Right ventricle myocardium inferior (tissue), 1 donor: ENCODE results near the gene TNFRSF4. TPM values are rescaled to one million over a fixed set of nuclear protein-coding genes. Genes with fewer than 3 reads are reported as not detected.

ENCODE experiments used
- ATAC-seq: fragments of 200-7000 bp; cut with Tn5 transposase; one replicate; pipeline ENCODE4 v1.9.1; 2020; ENCODE audit warnings: mild to moderate bottlenecking, moderate library complexity
- DNase-seq: peaks from one replicate; pipeline ENCODE4 v3.0.0; 2021; ENCODE audit errors: missing footprints
- intact Hi-C: fragments of 100-400 bp; cut with DNase I; formaldehyde crosslinking; loops from one replicate; pipeline ENCODE4 v1.11.0; 2022
- total RNA-seq: library from RNA; stranded (reverse); fragmentation: NEBNext Ultra II Directional; extraction: Animal tissue kit (Norgen Biotek cat#: 25700); gene quantifications from one replicate; pipeline ENCODE4 v1.2.1, GENCODE V29; 2021
- donor health status: DM: no; HTN: yes; CAD: no; lungs with severe emphysema.

Gene TNFRSF4
- total RNA-seq, 1 donor from 2014 or later: 1.4 TPM

DNA sequence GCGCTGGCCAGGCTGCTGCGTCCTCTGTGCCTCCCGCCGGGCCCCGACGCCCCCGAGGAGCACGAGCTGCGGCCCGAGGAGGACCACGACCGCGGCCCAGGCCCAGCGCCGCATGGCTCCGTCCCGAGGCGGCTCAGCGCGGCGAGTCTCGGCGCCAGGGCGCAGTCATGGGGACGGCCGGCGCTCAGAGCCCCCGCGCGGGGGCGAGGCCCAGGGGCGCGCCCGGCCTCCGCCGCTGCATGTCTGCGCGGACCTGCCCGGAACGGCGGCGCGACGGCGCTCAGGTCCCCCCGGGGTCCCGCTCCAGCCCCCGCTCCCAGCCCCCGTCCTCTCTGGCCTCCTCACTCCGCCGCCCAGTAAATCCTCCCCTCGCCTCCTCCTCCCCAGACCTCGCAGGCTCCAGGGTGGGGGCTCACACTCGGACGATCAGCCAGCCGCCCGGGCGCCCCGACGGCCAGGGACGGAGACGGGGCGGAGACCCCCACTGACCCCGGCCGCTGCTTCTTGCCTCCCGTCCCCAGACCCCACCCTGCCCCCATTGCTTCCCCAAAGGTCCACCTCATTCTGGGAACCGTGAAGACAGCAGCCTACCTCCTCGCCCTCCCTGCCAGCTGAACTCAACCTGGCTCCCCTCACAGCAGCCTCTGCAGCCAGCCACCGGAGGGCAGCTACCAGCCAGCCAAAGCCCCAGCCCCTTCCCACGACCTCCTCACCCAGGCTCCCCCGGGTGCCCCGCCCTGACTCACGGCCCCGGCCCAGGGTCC lies 32.8 kb upstream of the TNFRSF4 start, which contains the start of gene C1QTNF12:
Gene C1QTNF12, minus strand, starts transcription at position 146 of the 764 bp plus-strand sequence. Its CDS starts 32 bp downstream, at position 114.
- no peak for DNase-seq
- no peak for ATAC-seq
- intact Hi-C loops: no loop called here

DNA sequence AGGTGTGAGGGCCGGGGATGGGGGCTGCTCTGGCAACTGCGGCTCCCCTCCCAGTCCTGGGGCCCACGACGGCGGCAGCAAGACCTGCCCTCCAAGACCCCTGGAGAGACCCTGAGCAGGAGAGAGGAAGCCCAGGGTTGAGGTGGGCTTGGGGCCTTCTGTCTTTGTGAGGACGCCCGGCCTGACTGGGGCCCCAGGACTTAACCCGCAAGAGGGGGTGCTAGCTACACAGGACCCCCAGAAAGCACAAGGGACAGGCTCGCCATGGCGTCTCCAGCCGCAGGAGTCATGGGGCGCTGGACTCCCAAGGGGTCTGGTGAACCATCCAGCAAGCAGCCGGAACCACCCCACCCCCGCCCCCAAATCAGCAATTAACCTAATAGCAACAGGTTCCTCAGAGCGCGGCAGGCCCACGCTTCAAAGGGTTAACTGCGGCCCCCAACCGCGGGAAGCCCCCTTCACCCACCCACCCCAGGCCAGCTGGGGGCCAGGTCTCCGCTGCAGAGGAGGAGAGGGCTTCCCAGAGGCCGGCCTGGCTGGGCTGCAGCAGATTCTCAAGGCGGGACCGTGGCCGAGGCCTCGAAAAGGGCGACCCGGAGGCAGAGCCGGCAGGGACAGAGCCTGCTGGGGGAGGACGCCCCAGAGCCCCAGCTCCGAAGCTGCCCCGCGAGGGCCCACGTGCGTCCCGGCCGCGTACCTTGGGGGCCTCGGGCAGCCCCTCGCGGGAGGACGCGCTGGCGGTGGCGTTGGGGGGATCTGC lies 32.0 kb upstream of the TNFRSF4 start:
- DNase-seq: no peak
- ATAC-seq: no peak
- intact Hi-C loops: no loop called here

DNA sequence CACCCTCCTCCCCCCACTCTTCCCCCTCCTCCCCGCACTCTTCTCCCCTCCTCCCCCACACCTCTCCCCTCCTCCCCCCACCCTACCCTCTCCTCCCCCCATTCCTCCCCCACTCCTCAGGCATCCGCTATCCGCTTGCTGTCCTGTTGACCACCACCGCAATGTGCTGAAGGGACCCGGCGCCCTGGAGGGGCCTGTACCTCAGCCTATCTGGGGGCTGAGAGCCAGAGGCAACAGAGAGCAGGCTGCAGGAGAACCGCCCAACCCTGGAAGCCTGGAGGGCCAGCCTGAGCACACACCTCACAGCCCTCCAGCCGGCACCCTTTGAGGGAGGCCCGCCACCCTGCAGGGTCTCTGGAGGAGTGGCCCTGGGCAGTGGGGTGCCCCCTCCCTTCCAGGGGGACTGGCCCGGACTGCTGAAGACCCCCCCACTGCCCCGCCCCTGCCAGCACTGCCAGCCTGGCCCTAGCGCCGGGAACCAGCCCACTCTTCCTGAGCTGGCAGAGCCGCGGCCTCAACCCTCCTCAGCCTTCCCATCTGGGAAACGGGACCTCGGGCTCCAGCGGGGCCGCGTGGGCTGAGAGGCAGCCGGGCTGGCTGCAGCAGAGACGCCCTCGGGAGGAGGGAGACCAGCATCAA lies 31.3 kb upstream of the TNFRSF4 start:
- no peak for DNase-seq
- no peak for ATAC-seq
- intact Hi-C loops: no loop called here

DNA sequence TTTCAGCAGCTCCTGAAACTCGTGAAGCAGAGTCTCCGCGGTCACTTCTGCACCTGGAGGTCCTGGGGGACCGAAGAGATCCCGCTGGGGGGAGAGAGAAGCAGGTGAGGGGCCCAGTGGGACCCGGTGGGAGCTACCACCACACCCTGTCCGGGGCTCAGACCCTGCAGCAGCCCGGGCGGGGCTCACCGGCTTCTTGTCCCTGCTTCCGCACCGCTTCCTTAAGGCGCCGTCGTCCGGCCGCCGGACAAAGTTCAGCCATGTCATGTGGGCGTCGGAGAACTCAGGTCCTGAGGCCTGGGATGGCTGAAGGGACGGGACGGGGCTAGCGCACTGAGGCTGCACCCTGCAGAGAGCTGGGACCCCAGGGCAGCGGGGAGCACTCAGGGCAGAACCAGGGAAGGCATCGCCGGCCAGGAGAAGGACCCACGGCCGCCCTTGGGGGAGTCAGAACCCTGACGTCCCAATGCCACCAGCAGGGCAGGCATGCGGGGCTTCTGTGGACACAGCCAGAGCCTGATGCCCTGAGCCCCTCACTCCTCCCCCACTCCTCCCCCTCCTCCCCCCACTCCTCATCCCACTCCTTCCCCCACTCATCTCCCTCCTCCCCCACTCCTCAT lies 30.3 kb upstream of the TNFRSF4 start:
- DNase-seq (no peak), ATAC-seq (no peak)
- intact Hi-C loops: no loop called here

DNA sequence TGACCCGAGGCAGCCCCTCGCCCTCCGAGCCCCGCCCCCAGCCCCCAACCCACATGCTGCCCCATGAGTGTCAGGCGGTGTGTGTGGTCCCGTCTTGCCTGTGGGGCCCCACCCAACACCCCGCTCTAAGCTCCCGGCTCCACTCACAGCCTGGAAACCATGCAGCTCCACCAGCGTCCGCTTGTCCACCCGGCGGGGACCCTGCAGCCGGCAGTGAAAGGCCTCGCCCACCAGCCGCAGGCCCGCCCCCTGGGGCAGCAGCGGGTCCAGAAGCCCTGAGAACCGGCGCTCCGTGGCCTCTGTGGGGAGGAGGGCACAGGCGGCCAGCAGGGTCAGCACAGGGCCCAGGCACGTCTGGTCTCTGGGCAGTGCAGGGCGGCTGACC lies 29.8 kb upstream of the TNFRSF4 start:
- DNase-seq (no peak), ATAC-seq (no peak)
- intact Hi-C loops: no loop called here

DNA sequence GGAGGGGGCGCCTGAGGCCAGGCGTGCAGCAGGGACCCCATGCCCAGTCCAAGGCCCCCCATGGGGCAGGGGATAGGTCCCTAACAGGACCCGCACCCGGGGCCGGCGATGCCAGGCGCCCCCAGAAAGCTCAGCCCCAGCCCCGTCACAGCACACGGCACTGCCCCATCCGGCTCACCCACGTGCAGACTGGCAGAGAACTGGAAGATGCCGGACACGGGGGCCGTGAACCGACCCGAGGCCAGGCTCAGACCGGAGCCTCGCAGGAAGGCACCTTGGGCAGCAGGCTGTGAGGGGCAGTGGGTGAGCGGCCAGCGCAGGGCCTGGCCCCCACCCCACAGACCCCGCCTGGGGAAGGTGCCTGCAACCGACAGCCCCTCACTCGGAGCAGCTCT lies 29.3 kb upstream of the TNFRSF4 start:
- DNase-seq (no peak), ATAC-seq (no peak)
- intact Hi-C loops: no loop called here

DNA sequence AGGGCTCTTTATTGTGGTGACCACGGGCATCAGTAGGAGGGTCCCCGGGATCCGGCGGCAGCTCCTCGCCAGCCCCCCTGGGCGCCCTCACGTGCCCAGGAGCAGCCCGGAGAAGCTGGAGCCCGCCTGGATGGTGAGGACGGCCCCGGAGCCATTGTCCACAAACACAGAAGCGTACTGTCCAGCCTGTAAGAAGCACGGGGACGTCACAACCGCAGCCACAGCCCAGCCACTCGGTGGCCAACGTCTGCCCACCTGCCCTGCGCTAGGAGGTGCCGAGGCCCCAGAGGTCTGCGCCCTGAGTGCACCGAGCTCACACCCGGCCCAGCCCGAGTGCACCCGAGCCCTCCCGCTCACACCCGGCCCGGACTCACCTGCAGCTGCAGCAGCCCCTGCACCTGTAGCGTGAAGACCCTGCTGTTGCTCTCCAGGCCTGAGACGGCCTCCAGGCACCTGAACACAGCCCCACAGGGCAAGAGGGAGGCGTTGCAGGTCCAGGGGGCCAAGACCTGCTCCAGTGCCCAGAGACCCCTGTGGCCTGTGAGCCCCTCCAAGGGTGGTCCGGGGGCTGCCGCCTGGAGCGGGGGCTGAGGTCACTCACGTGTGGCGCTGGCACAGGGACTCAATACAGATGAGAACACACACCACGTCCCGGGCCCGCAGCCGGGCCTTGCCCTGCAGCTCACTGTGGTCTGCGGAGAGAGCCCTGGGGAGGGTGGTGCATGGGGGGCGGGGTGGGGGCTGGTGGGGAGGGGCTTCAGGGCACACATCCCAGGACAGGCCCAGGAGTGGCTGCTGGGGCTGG lies 28.7 kb upstream of the TNFRSF4 start:
- ATAC-seq (no peak), DNase-seq (no peak)
- intact Hi-C loops: no loop called here

DNA sequence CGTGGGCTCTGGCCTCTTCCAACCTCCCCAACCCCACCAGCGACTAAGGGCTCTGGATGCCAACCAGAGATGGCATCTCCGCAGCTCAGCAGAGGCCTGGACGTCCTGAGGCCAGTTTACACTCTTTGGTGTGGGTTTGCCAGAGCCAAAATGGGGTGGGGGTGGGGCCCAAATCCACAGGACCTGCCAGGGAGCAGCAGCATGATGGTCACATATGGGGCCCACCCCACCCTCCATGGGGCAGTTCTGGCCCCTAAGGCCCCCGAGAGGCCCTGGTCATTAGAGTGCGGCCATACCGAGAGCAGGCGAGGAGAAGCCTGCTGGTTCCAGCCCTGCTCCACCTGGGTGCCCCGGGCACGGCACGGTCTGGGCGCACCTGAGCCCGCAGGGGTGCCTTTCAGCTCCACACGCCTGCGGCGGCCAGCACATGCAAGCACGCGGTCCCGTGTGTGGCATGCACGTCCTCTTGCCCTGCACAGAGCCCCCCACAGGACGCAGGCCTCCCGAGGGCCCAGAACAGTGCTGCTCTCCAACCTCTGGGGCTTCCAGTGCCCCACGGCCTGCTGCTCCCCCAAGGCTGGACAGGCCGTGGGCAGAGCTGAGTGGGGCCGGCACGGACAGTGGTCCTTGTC lies 27.8 kb upstream of the TNFRSF4 start:
- no peak for ATAC-seq
- intact Hi-C loops: no loop called here

DNA sequence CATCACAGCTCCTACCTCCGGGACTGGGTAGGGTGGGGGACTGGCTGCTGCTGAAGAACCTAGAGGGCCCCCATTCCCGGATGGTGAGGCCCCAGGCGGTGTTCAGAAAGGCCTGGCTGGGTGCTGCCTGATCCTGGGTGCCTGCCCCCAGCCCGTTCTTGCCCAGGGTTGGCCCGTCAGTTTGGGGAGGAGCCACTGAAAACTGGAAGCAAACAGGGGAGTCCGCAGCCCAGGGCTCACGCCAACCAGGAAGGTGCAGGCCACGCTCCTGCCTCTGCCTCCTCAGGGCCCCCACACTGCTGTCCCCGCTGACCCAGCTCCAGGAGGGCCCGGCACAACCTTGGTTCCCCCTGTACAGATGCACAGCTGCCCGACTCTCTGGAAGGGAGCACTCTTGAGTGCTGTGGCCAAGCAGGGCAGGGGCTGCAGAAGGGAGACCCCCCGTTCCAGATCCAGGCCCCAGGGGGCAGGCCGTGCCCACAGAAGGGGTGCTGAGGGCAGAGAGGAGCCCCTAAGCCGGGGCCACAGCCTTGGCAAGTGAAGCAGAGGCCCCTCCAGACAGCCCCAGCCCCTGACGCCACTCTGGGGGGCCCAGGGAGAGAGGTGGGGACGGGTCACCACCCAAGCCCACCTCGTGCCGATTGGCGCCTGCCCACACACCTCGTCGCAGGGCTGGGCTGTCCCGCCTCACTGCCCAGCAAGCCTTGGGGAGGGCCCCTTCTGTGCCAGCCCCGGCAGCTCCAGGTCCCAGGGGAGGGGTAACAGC lies 27.1 kb upstream of the TNFRSF4 start:
- ATAC-seq: no peak
- intact Hi-C loops: no loop called here
- DNase-seq: no peak

More for the DNA sequence above, 27.8 kb upstream of the TNFRSF4 start:
- DNase-seq: no peak

DNA sequence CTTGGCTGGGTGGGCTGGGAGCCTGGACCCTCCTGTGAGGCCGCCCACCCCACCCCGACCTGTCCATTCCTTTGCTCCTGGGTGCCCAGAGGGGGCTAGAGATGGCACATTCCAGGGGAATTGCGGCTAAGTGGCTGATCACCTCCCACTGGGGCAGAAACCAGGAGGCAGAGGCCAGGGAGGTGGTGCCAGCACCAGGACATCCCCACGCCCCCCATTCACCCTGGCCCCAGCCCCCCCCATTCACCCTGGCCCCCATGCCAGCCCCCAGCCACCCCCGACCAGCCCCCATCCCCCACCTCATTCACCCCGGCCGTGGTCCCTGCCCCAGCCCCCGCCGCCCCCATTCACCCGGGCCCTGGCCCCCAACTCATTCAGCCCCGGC lies 26.4 kb upstream of the TNFRSF4 start:
- ATAC-seq (no peak), DNase-seq (no peak)
- intact Hi-C loops: no loop called here

DNA sequence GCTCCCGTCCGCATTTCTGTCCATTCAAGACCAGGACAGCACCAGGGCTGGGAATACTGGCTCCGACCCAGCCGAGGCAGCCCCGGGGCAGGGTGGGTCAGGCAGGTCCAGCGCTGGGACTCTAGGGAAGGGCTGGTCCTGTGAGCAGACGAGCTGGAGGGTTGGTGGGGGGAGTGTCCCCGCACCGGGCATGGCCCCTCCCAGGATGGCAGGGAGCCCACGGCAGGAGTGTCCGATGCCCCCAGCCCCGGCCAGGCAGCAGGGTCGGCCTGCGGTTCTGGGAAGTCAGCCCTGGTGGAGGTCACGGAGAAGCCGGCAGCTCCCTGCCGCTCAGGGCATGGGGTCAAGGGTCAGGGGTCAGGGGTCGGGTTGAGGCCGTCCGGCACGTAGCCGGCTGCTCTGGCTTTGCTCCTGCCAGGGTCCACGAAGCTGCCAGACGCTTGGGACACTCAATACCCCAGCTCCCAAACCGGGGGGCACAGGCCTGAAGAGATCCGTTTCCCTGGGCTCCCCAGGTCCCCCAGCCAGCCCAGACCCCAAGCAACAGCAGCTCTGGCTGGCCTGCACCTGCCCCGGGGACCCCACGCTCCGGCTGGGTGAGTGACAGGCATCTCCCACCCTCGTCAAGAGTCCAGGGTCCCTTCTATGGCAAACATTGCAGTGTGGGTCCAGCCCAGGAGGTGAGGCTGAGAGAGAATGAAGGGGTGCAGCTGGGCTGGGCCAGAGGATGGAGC lies 25.8 kb upstream of the TNFRSF4 start:
- no peak for DNase-seq
- intact Hi-C loops: no loop called here
- no peak for ATAC-seq

DNA sequence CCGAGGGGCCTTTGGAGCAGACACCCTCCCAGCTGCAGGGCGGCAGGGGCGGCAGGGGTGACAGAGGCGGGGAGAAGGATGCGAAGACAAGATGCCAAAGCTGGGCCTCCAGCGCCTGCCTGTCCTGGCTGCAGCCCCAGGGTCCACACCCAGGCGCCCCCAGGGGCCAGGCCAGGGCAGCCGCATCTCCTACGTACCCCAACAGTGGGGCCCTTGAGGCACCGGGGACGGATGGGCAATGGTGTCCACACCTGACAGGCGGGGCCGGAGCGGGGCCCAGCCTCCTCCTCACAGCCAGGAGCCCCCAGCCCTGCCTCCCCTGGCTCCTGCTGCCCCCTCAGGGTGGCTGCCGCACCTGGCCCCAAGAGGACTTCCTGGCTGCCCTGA lies 25.3 kb upstream of the TNFRSF4 start:
- DNase-seq: no peak
- intact Hi-C loops: no loop called here
- ATAC-seq: no peak

DNA sequence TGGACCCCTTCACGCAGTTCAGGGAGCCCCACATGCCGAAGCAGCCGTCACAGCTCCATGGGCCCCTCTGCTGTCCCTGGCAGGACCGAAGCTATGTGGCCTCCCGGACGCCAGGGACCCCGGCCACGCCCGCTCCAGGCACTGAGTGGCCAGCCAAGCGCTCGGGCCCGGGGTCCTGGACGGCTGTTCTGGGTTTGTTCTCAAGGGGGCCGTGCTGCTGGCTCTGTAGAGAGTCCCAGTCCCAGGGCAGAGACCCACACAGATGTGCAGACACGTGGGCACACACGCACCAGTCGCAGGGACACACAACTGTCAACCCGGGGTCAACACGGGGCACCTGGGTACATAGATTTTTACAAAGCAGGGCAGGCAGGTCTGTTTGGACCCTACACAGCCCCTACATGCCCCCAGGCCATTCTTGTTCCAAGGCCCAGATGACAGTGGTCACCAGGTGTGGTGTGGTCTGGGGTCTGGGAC lies 24.8 kb upstream of the TNFRSF4 start:
- no peak for DNase-seq
- intact Hi-C loops: no loop called here
- ATAC-seq: no peak

DNA sequence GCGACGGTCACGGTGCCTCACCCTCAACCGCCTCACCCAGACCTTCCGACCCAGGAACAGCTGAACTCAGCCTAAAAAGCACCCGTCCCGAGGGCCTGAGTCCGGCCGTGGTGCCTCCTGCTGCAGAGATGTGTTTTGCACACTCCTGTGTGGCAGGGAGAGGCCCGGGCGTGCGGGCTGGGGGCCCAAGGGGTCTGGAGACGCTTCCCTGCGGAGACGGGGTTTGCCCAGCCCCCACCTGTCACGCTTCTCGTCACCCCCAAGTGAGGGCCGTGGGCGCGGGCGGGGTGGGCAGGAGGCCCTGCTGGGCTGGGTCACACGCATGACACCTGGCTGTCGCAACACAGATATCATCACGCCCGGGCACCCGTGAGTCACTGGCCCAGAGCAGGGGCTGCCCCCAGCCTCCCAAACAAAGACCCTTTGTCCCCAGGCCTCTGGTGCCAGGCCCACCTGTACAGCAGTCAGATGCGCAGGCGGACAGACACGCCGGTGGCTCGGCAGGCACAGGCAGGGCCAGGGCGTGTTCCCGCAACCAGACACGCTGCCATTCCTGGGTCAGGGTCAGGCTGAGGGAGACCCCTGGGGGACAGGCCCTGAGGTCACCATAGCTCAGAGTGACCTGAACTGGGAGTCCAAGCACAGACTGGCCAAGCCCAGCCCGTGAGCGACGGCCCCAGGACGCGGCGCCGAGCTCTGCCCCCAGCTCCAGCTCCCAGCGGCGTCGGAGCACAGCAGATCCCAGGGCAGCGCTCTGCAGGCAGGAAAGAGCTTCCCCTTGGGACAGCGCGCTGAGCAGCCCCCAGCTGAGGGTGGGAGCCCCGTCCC lies 24.1 kb upstream of the TNFRSF4 start:
- intact Hi-C loops: no loop called here
- DNase-seq (no peak), ATAC-seq (no peak)

DNA sequence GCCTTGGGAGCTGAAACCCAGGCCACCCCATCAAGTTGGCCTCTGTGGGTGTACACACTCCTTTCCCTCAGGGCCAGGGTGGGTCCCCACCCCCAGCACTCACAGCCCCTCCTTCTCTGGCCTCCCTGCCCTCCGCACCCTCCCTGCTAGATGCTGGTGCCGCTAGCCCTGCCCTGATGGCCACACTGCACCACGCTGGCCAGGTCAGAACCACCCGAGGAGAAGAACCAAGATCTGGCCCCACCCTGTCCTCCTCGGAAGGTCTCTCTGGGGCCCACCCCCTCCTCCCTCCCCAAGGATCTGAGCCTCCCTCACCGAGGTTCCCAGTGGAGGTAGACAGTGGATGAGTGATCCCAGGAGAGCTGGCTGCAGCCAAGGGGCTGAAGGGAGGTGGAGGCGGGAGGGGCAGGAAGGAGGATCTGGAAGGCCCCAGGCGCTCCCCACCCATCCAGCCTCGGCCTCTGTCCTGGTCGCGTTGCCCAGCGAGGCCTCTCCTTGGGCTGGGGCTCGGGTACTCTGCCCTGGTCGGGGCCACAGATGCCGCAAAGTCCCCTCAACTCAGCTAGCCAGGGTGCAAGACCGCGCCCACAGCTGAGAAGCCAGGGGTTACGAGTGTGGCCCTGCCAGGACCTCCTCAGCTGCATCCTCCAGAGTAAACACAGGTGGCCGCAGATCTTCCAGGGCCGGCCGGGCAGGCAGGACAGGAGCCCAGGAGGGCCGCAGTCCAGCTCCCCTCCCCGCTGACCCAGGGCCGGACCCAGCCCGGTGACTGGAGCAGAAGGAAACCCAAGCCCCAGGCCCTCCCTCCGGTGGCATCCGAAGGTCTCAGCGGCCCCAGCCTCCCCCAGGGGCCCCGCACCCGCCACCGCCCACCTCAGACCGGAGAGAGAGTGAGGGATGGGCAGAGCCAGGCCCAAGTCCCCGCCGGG lies 23.3 kb upstream of the TNFRSF4 start:
- intact Hi-C loops: no loop called here
- no peak for DNase-seq
- ATAC-seq: no peak
